NCI-H1417 (cell line): Measurements from ENCODE around the gene CADPS2.
"Not testable (repeated sequence)": the region's sequence is repeated elsewhere in the genome, so short reads cannot be mapped to it uniquely, and the experiment has no call there.

ENCODE experiments used
- DNase-seq, 3 experiments: peaks; one replicate each; lab custom pipeline; 2025; lab: John Stamatoyannopoulos, UW

Gene CADPS2

GRCh38 chr7:122850528-122850927 is 35.7 kb downstream of the CADPS2 start:
- no peak for DNase-seq

GRCh38 chr7:122849957-122850328 is 36.3 kb downstream of the CADPS2 start:
- no peak for DNase-seq

- no peak for DNase-seq
Observed at GRCh38 chr7:122849322-122849956, 36.8 kb downstream of the CADPS2 start.

GRCh38 chr7:122847871-122848473 is 38.3 kb downstream of the CADPS2 start:
- no peak for DNase-seq

GRCh38 chr7:122846591-122846990 is 39.7 kb downstream of the CADPS2 start:
- DNase-seq = no peak

- DNase-seq = no peak
Observed at GRCh38 chr7:122845286-122845685, 41.0 kb downstream of the CADPS2 start.

- no peak for DNase-seq
Observed at GRCh38 chr7:122844191-122844988, 41.9 kb downstream of the CADPS2 start.

- DNase-seq = no peak
Observed at GRCh38 chr7:122842971-122843370, 43.3 kb downstream of the CADPS2 start.

- not testable (repeated sequence) for DNase-seq
Observed at GRCh38 chr7:122836286-122836685, 50.0 kb downstream of the CADPS2 start.

GRCh38 chr7:122834571-122834942 is 51.7 kb downstream of the CADPS2 start:
- DNase-seq = peak in 1 of 3 experiments; percentile 67

- DNase-seq = no peak
Observed at GRCh38 chr7:122833888-122834570, 52.2 kb downstream of the CADPS2 start.

- DNase-seq = no peak
Observed at GRCh38 chr7:122831436-122831835, 54.8 kb downstream of the CADPS2 start.

GRCh38 chr7:122829962-122830361 is 56.3 kb downstream of the CADPS2 start:
- DNase-seq = no peak

GRCh38 chr7:122827763-122828162 is 58.5 kb downstream of the CADPS2 start:
- DNase-seq = no peak

- no peak for DNase-seq
Observed at GRCh38 chr7:122813845-122814244, 72.4 kb downstream of the CADPS2 start.

- no peak for DNase-seq
Observed at GRCh38 chr7:122803851-122804250, 82.4 kb downstream of the CADPS2 start.

GRCh38 chr7:122803323-122803722 is 82.9 kb downstream of the CADPS2 start:
- DNase-seq = peak in 2 of 3 experiments; percentile 9 to 65

- DNase-seq = peak in 2 of 3 experiments; percentile 44 to 65
Observed at GRCh38 chr7:122802301-122802751, 83.9 kb downstream of the CADPS2 start.

- no peak for DNase-seq
Observed at GRCh38 chr7:122791959-122792545, 94.2 kb downstream of the CADPS2 start.

GRCh38 chr7:122790591-122790990 is 95.7 kb downstream of the CADPS2 start:
- DNase-seq = peak; percentile 46 to 90 (median 88)

- peak; percentile 49 to 90 (median 77) for DNase-seq
Observed at GRCh38 chr7:122790132-122790531, 96.1 kb downstream of the CADPS2 start.

GRCh38 chr7:122789156-122789555 is 97.1 kb downstream of the CADPS2 start:
- peak in 2 of 3 experiments; percentile 20 to 55 for DNase-seq
